HepG2 (cell line): ENCODE measurements around the gene ATG2B.

ENCODE experiments used
- CTCF ChIP-seq: sonication (generic); formaldehyde crosslinking; IDR thresholded peaks from 2 replicates; pipeline ENCODE4 v1.5.0; 2020; ENCODE audit warnings: mild to moderate bottlenecking, missing genetic modification reagents, moderate library complexity
- E2F1 ChIP-seq: sonication (generic); formaldehyde crosslinking; IDR thresholded peaks from 2 replicates; pipeline ENCODE4 v1.5.0; 2020; ENCODE audit warnings: missing genetic modification reagents
- JUNB ChIP-seq: sonication (generic); formaldehyde crosslinking; IDR thresholded peaks from 2 replicates; pipeline ENCODE4 v1.8.0; 2022; ENCODE audit warnings: missing genetic modification reagents, mild to moderate bottlenecking, borderline replicate concordance
- MED1 ChIP-seq: sonication (generic); formaldehyde crosslinking; IDR thresholded peaks from 2 replicates; pipeline ENCODE4 v1.4.0; 2020; ENCODE audit warnings: missing genetic modification reagents
- SP5 ChIP-seq: IDR thresholded peaks from 2 replicates; pipeline ENCODE4 v1.6.1; 2016; ENCODE audit warnings: low read depth, borderline replicate concordance
- TCF12 ChIP-seq, 2 experiments: fragments of 450-650 bp in 1 of 2; sonication (generic) in 1 of 2; formaldehyde crosslinking in 1 of 2; IDR thresholded peaks; 2 replicates each; pipeline versions ENCODE4 v1.6.1 to v1.8.0; 2017 to 2022; ENCODE audit warnings: antibody characterized with exemption in 1 of 2, mild to moderate bottlenecking in 1 of 2, missing genetic modification reagents in 1 of 2, moderate library complexity in 1 of 2
- ZNF598 ChIP-seq: sonication (generic); formaldehyde crosslinking; IDR thresholded peaks from 2 replicates; pipeline ENCODE4 v1.5.1; 2020; ENCODE audit warnings: mild to moderate bottlenecking, missing genetic modification reagents, borderline replicate concordance
- ZNF687 ChIP-seq: sonication (generic); formaldehyde crosslinking; IDR thresholded peaks from 2 replicates; pipeline ENCODE4 v1.5.1; 2020; ENCODE audit warnings: mild to moderate bottlenecking, missing genetic modification reagents, moderate library complexity

GRCh38 chr14:96237641-96238040 is 125.5 kb downstream of the ATG2B start:
- TF ChIP-seq JUNB (CRISPR knock-in tag) (no peak), CTCF (no peak), E2F1 (no peak), SP5 (CRISPR knock-in tag) (no peak), TCF12 (IDR thresholded peaks at IDR 0.05) (no peak), TCF12 (CRISPR knock-in tag; IDR thresholded peaks at IDR 0.05) (no peak), MED1 (CRISPR knock-in tag) (no peak), ZNF598 (no peak), ZNF687 (CRISPR knock-in tag) (no peak)
